HepG2 (cell line): ENCODE data around the gene SPTB.

ENCODE experiments used
- ATF1 ChIP-seq: IDR thresholded peaks from 2 replicates; pipeline ENCODE4 v1.6.1; 2016; ENCODE audit warnings: mild to moderate bottlenecking, control low read depth
- BRF2 ChIP-seq: sonication (generic); formaldehyde crosslinking; IDR thresholded peaks from 2 replicates; pipeline ENCODE4 v1.8.1; 2022; ENCODE audit warnings: mild to moderate bottlenecking, missing genetic modification reagents
- CBX2 ChIP-seq, 2 experiments: fragments of 200-600 bp in 1 of 2; sonication (generic); formaldehyde crosslinking in 1 of 2; IDR thresholded peaks; 2 replicates each; pipeline versions ENCODE4 v1.7.0 to v1.8.1; 2018 to 2022; ENCODE audit warnings: low read depth in 2 of 2, low read length in 1 of 2, mild to moderate bottlenecking in 1 of 2, missing genetic modification reagents in 1 of 2
- CTCF ChIP-seq: sonication (generic); formaldehyde crosslinking; IDR thresholded peaks from 2 replicates; pipeline ENCODE4 v1.5.0; 2020; ENCODE audit warnings: mild to moderate bottlenecking, missing genetic modification reagents, moderate library complexity
- EHMT2 ChIP-seq: fragments of 200-600 bp; sonication (generic); IDR thresholded peaks from 2 replicates; pipeline ENCODE4 v1.7.0; 2017; ENCODE audit warnings: antibody characterized with exemption, low read depth, low read length, borderline replicate concordance
- REST ChIP-seq, 2 experiments: IDR thresholded peaks; 2 replicates each; pipeline ENCODE4 v1.6.1; 2011 to 2012; ENCODE audit warnings: low read length in 2 of 2, borderline replicate concordance in 1 of 2, low read depth in 1 of 2, mild to moderate bottlenecking in 1 of 2, moderate library complexity in 1 of 2
- SP2 ChIP-seq: sonication (generic); formaldehyde crosslinking; IDR thresholded peaks from 2 replicates; pipeline ENCODE4 v1.5.1; 2020; ENCODE audit warnings: mild to moderate bottlenecking, missing genetic modification reagents
- SP5 ChIP-seq: IDR thresholded peaks from 2 replicates; pipeline ENCODE4 v1.6.1; 2016; ENCODE audit warnings: low read depth, borderline replicate concordance
- ZNF138 ChIP-seq: sonication (generic); formaldehyde crosslinking; IDR thresholded peaks from 2 replicates; pipeline ENCODE4 v1.5.0; 2020; ENCODE audit warnings: mild to moderate bottlenecking, low read depth, missing genetic modification reagents
- ZNF225 ChIP-seq: sonication (generic); formaldehyde crosslinking; IDR thresholded peaks from 2 replicates; pipeline ENCODE4 v1.4.0; 2020; ENCODE audit warnings: mild to moderate bottlenecking, missing genetic modification reagents

- TF ChIP-seq ZNF225: no peak
- TF ChIP-seq EHMT2: no peak
- no peak for TF ChIP-seq REST (IDR thresholded peaks at IDR 0.05; ENCODE audit: borderline replicate concordance in 1 of 2, low read depth in 1 of 2, low read length in 2 of 2)
- TF ChIP-seq ATF1: no peak
- TF ChIP-seq ZNF138: no peak
- no peak for TF ChIP-seq CTCF (CRISPR knock-in tag)
- TF ChIP-seq CBX2 (IDR thresholded peaks at IDR 0.05; ENCODE audit: low read depth, low read length): no peak
- TF ChIP-seq CBX2 (CRISPR knock-in tag; IDR thresholded peaks at IDR 0.05; ENCODE audit: low read depth): no peak
- no peak for TF ChIP-seq SP2
- no peak for TF ChIP-seq SP5
- no peak for TF ChIP-seq BRF2 (CRISPR knock-in tag)
Observed at GRCh38 chr14:64738281-64738804, 141.4 kb downstream of the SPTB start.
